GM12878 (cell line): Measurements from ENCODE around the gene FAM114A2. TPM values are rescaled to one million over a fixed set of nuclear protein-coding genes. Genes with fewer than 3 reads are reported as not detected.

Source experiments
- ATAC-seq: fragments of 200-7000 bp; cut with Tn5 transposase; 3 replicates; pipeline ENCODE4 v1.9.1; 2020; ENCODE audit warnings: mild to moderate bottlenecking, moderate library complexity
- BruUV-seq: library from RNA; stranded (reverse); fragments of 400-500 nt; replicated peaks from 2 replicates; lab custom pipeline; 2021; lab: Mats Ljungman, UMichigan
- CTCF ChIA-PET: fragments of 300-600 bp; sonication (Branson Sonifier 250); formaldehyde crosslinking; extraction: SDS; loops from one replicate; lab custom pipeline; 2021; ENCODE audit warnings: inconsistent platforms; lab: Yijun Ruan, JAX
- POLR2A ChIA-PET: fragments of 350-600 bp; formaldehyde crosslinking; extraction: SDS; loops from one replicate; lab custom pipeline; 2021; ENCODE audit warnings: inconsistent platforms; lab: Charles Lee
- RAD21 ChIA-PET: fragments of 300-600 bp; sonication (Branson Sonifier 250); formaldehyde crosslinking; loops from one replicate; lab custom pipeline; 2023; ENCODE audit warnings: antibody characterized with exemption; ENCODE audit not compliant: unreplicated experiment; lab: Charles Lee
- SMC1A ChIA-PET: fragments of 300-600 bp; sonication (Branson Sonifier 250); formaldehyde crosslinking; loops from one replicate; lab custom pipeline; 2023; ENCODE audit not compliant: unreplicated experiment, uncharacterized antibody; lab: Charles Lee
- DNase-seq: peaks from one replicate; pipeline ENCODE4 v3.0.0-alpha.2; 2011; ENCODE audit warnings: low read depth, low spot score
- FAIRE-seq: peaks from 3 replicates; lab custom pipeline; 2011; peaks lifted over from hg19 to GRCh38; lab: Jason Lieb, UNC
- H2AFZ ChIP-seq: 2 replicates; pipeline ENCODE4 v1.6.0; 2011; ENCODE audit warnings: low read depth, low read length, control low read depth; ENCODE audit not compliant: control insufficient read depth
- H3K27ac ChIP-seq: 2 replicates; pipeline ENCODE4 v1.5.1; 2011; ENCODE audit warnings: control low read depth; ENCODE audit not compliant: control insufficient read depth, insufficient read depth
- H3K27me3 ChIP-seq, 2 experiments: replicated peaks in 1 of 2; 2 replicates each; pipeline versions ENCODE4 v1.6.0 to v1.6.1; 2011; ENCODE audit warnings: low read length in 1 of 2; ENCODE audit not compliant: control insufficient read depth in 2 of 2, insufficient read depth in 2 of 2
- H3K36me3 ChIP-seq, 2 experiments: 2 replicates each; pipeline ENCODE4 v1.5.1; 2011; ENCODE audit warnings: low read length in 1 of 2; ENCODE audit not compliant: control insufficient read depth in 2 of 2, insufficient read depth in 2 of 2
- H3K4me1 ChIP-seq: 2 replicates; pipeline ENCODE4 v1.6.1; 2011; ENCODE audit warnings: mild to moderate bottlenecking, low read length, moderate library complexity, mixed read lengths; ENCODE audit not compliant: control insufficient read depth, insufficient read depth
- H3K4me2 ChIP-seq: 2 replicates; pipeline ENCODE4 v1.6.0; 2011; ENCODE audit warnings: control low read depth; ENCODE audit not compliant: control insufficient read depth, insufficient read depth
- H3K4me3 ChIP-seq: fragments of 200-600 bp; sonication (generic); 2 replicates; pipeline ENCODE4 v1.5.1; 2016
- H3K79me2 ChIP-seq: 2 replicates; pipeline ENCODE4 v1.6.0; 2011; ENCODE audit warnings: low read length; ENCODE audit not compliant: control insufficient read depth, insufficient read depth
- H3K9ac ChIP-seq: 2 replicates; pipeline ENCODE4 v1.8.0; 2011; ENCODE audit warnings: low read length, control low read depth, mixed read lengths; ENCODE audit not compliant: control insufficient read depth, insufficient read depth
- H3K9me3 ChIP-seq: replicated peaks from 3 replicates; pipeline ENCODE4 v1.5.1; 2011; ENCODE audit warnings: mild to moderate bottlenecking, low read length; ENCODE audit not compliant: control insufficient read depth, insufficient read depth
- H4K20me1 ChIP-seq: 2 replicates; pipeline ENCODE4 v1.6.0; 2011; ENCODE audit not compliant: control insufficient read depth, insufficient read depth
- BMI1 ChIP-seq: fragments of 450-650 bp; IDR thresholded peaks from 2 replicates; pipeline ENCODE4 v1.6.1; 2016; ENCODE audit warnings: mild to moderate bottlenecking, moderate library complexity, borderline replicate concordance
- CBFB ChIP-seq: IDR thresholded peaks from 2 replicates; pipeline ENCODE4 v1.6.1; 2016; ENCODE audit warnings: antibody characterized with exemption, low read depth
- DPF2 ChIP-seq: fragments of 450-650 bp; IDR thresholded peaks from 2 replicates; pipeline ENCODE4 v1.6.1; 2017; ENCODE audit warnings: mild to moderate bottlenecking
- ETV6 ChIP-seq, 2 experiments: fragments of 450-650 bp in 1 of 2; IDR thresholded peaks in 1 of 2; conservative IDR thresholded peaks in 1 of 2; 2 replicates each; pipeline ENCODE4 v1.6.1; 2014; ENCODE audit warnings: antibody characterized with exemption in 1 of 2, borderline replicate concordance in 1 of 2, low read depth in 1 of 2, mild to moderate bottlenecking in 1 of 2, moderate library complexity in 1 of 2
- GATAD2B ChIP-seq: fragments of 450-650 bp; conservative IDR thresholded peaks from 2 replicates; pipeline ENCODE4 v1.6.1; 2017; ENCODE audit warnings: low read depth, mild to moderate bottlenecking, moderate library complexity
- IRF4 ChIP-seq: IDR thresholded peaks from 2 replicates; pipeline ENCODE4 v1.6.1; 2011; ENCODE audit warnings: low read depth, low read length
- KLF5 ChIP-seq: fragments of 450-650 bp; IDR thresholded peaks from 2 replicates; pipeline ENCODE4 v1.6.1; 2014; ENCODE audit warnings: mild to moderate bottlenecking; ENCODE audit not compliant: partially characterized antibody
- MEF2A ChIP-seq: IDR thresholded peaks from 2 replicates; pipeline ENCODE4 v1.6.1; 2011; ENCODE audit warnings: low read depth, mild to moderate bottlenecking, low read length, moderate library complexity; ENCODE audit not compliant: insufficient read depth
- NFIC ChIP-seq: IDR thresholded peaks from 2 replicates; pipeline ENCODE4 v1.6.1; 2012; ENCODE audit warnings: low read depth, mild to moderate bottlenecking, inconsistent platforms, low read length, moderate library complexity
- NKRF ChIP-seq: fragments of 450-650 bp; conservative IDR thresholded peaks from 2 replicates; pipeline ENCODE4 v1.6.1; 2017; ENCODE audit warnings: mild to moderate bottlenecking, moderate library complexity
- NRF1 ChIP-seq: conservative IDR thresholded peaks from 2 replicates; pipeline ENCODE4 v1.6.1; 2011; ENCODE audit warnings: mild to moderate bottlenecking, low read depth, low read length, improper control_type of control experiment
- SMAD5 ChIP-seq: IDR thresholded peaks from 2 replicates; pipeline ENCODE4 v1.6.1; 2016; ENCODE audit warnings: antibody characterized with exemption, low read depth
- SPI1 ChIP-seq: IDR thresholded peaks from 2 replicates; pipeline ENCODE4 v1.6.1; 2011; ENCODE audit warnings: low read depth, mild to moderate bottlenecking, low read length, moderate library complexity, borderline replicate concordance; ENCODE audit not compliant: insufficient read depth
- SRF ChIP-seq, 2 experiments: IDR thresholded peaks; 2 replicates each; pipeline ENCODE4 v1.6.1; 2011; ENCODE audit warnings: low read depth in 2 of 2, low read length in 2 of 2, mild to moderate bottlenecking in 1 of 2, moderate library complexity in 1 of 2
- TAF1 ChIP-seq: IDR thresholded peaks from 2 replicates; pipeline ENCODE4 v1.6.1; 2011; ENCODE audit warnings: mild to moderate bottlenecking, low read depth, low read length, borderline replicate concordance
- ZBTB11 ChIP-seq: fragments of 450-650 bp; formaldehyde crosslinking; IDR thresholded peaks from 2 replicates; pipeline ENCODE4 v1.5.0; 2022; ENCODE audit warnings: mild to moderate bottlenecking, missing genetic modification characterization
- WGBS: methylation state at CpG from one replicate; pipeline ENCODE4 v1.1.6; 2016; ENCODE audit warnings: low lambda C conversion rate; ENCODE audit not compliant: insufficient replicate concordance, insufficient coverage; ENCODE audit errors: missing lambda C conversion rate; 5-methylcytosine and 5-hydroxymethylcytosine counted together
- in situ Hi-C: fragments of 300-500 bp; cut with MboI; formaldehyde crosslinking; loops from 9 replicates; pipeline ENCODE4 v1.14.3; 2018; ENCODE audit warnings: mixed read lengths
- intact Hi-C: fragments of 100-400 bp; cut with micrococcal nuclease; formaldehyde crosslinking; loops from one replicate; pipeline ENCODE4 v1.14.2; 2022; ENCODE audit not compliant: unreplicated experiment
- polyA plus RNA-seq, 11 experiments: library from polyadenylated mRNA; depleted of rRNA in 4 of 11; unstranded in 6 of 11; stranded (reverse) in 5 of 11; fragments of >200 nt; fragmentation: Nextera tagmentation in 4 of 11; fragmentation: Illumina TruSeq in 1 of 11; extraction: Ambion mirVana in 4 of 11; extraction: Trizol in 1 of 11; gene quantifications; 1 replicate in 1 of 11; 2 replicates in 10 of 11; pipeline versions ENCODE4 v1.2.1 to v1.2.3, GENCODE V29; 2011 to 2016; ENCODE audit warnings: inconsistent platforms in 2 of 11, missing spikeins in 2 of 11, low read depth in 1 of 11
- total RNA-seq, 4 experiments: library from RNA; depleted of rRNA in 3 of 4; stranded (reverse); fragments of >200 nt in 3 of 4; fragmentation: Illumina TruSeq in 1 of 4; extraction: Trizol in 1 of 4; gene quantifications; 2 replicates each; pipeline versions ENCODE4 v1.2.1 to v1.2.3, GENCODE V29; 2013 to 2021

FAM114A2 gene
- total and polyA plus RNA-seq, 10 of the 15 experiments (the other 5 are each of a cell fraction or from before 2014, with no cell fraction given): 16.8 to 32.8 (median 24.3) TPM

GRCh38 chr5:154058055-154059038 lies 19.6 kb upstream of the FAM114A2 start:
- Histone ChIP-seq H4K20me1 (no peaks in the 10 kb centered on the region), H3K9ac (no peak overlapping the region; the same call in 1 of the 2 replicates), H3K36me3 (peaks cover 0 to 2% of the 10 kb centered on the region in 2 experiments; a peak in 1 of 4 replicates), H3K4me1 (peaks cover 23% of the 10 kb centered on the region), H3K9me3 (no peaks in the 10 kb centered on the region), H3K79me2 (no peaks in the 10 kb centered on the region), H3K4me2 (peak overlapping the region; percentile 76), H2AFZ (no peak overlapping the region; the same call in 1 of the 2 replicates), H3K4me3 (no peak overlapping the region), H3K27ac (peak overlapping the region; percentile 52), H3K27me3 (no peaks in the 10 kb centered on the region)
- ATAC-seq: peak; percentile 88
- ChIA-PET POLR2A (interaction anchor here (0.6 to 0.9 kb wide), 2 partner anchors 10 to 11 kb away, joined by 3 read pairs; no protein-coding TSS in a partner anchor), CTCF (interaction anchor here (0.6 to 3.6 kb wide), 11 partner anchors 14 to 346 kb away, joined by 3 to 25 read pairs (median 6); no protein-coding TSS in a partner anchor), SMC1A (interaction anchor here (0.9 to 2.7 kb wide), 17 partner anchors 9 to 707 kb away, joined by 3 to 17 read pairs (median 4); partner anchors contain the start of genes FAM114A2 and MFAP3), RAD21 (interaction anchor here (0.5 to 3.5 kb wide), 4 partner anchors 9 to 554 kb away, joined by 3 to 20 read pairs (median 7); no protein-coding TSS in a partner anchor)
- WGBS: 23% methylated on average over 10 of the region's 10 CpGs
- peak; percentile 97 for FAIRE-seq
- in situ Hi-C loops (no loop called here), intact Hi-C loops (no loop called here)
- DNase-seq: peak; percentile 63
- no TSS peak for BruUV-seq
- TF ChIP-seq SRF (IDR thresholded peaks at IDR 0.05; ENCODE audit: low read depth in 2 of 2, low read length in 2 of 2) (0 out of 4 replicates have a peak, but pooled peaks of 1 of the 2 experiments have one; percentile 11), KLF5 (no peak), ETV6 (conservative IDR thresholded peaks at IDR 0.05 in 1 of 2, IDR thresholded peaks at IDR 0.05 in 1 of 2; ENCODE audit: borderline replicate concordance in 1 of 2, low read depth in 1 of 2) (no peak), NRF1 (no peak), NKRF (no peak), NFIC (no peak), IRF4 (peak; percentile 25; the same call in 1 of the 2 replicates), DPF2 (peak; percentile 73; the same call in 1 of the 2 replicates), CBFB (no peak), MEF2A (0 out of 2 replicates have a peak, but pooled peaks have one; percentile 19), GATAD2B (peak; percentile 37; the same call in 1 of the 2 replicates), BMI1 (0 out of 2 replicates have a peak, but pooled peaks have one; percentile 20), SMAD5 (no peak), SPI1 (peak; percentile 94), TAF1 (no peak), ZBTB11 (CRISPR knock-in tag) (no peak)
